Measurements from ENCODE around the gene SYNDIG1L.
"Not testable (repeated sequence)": the region's sequence is repeated elsewhere in the genome, so short reads cannot be mapped to it uniquely, and the experiment has no call there.

DNA sequence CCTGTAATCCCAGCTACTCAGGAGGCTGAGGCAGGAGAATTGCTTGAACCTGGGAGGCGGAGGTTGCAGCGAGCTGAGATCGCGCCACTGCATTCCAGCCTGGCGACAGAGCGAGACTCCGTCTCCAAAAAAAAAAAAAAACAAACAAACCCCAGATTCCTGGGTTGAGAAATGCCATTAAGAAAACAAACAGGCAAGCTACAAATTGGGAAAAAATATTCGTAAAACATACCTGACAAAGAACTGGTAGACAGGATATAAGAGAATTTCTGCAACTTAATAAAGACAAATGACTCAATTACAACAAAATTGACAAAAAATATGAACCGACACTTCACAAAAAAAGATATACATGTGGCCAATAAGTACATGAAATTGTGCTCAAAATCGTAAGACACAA is 44.4 kb downstream of the SYNDIG1L start:
- not testable (repeated sequence) for TF ChIP-seq CTCF (conservative IDR thresholded peaks at IDR 0.05); ZFX (IDR thresholded peaks at IDR 0.05)
